NCI-H2171 (cell line): ENCODE measurements around the gene PLA2G4A.
"Not testable (repeated sequence)": the region's sequence is repeated elsewhere in the genome, so short reads cannot be mapped to it uniquely, and the experiment has no call there.

ENCODE experiments used
- DNase-seq: peaks from one replicate; lab custom pipeline; 2025; lab: John Stamatoyannopoulos, UW

PLA2G4A gene

GRCh38 chr1:186922814-186923213 lies 94.1 kb downstream of the PLA2G4A start:
- DNase-seq = not testable (repeated sequence)

- DNase-seq = no peak
Measured at GRCh38 chr1:186923486-186923885, 94.7 kb downstream of the PLA2G4A start.

GRCh38 chr1:186925881-186926669 lies 97.3 kb downstream of the PLA2G4A start:
- DNase-seq = no peak

GRCh38 chr1:186927884-186928283 lies 99.1 kb downstream of the PLA2G4A start:
- DNase-seq = no peak

GRCh38 chr1:186930238-186930637 lies 101.5 kb downstream of the PLA2G4A start:
- DNase-seq = no peak

- no peak for DNase-seq
Measured at GRCh38 chr1:186937016-186937670, 108.4 kb downstream of the PLA2G4A start.

- DNase-seq = no peak
Measured at GRCh38 chr1:186943891-186944686, 115.3 kb downstream of the PLA2G4A start.

GRCh38 chr1:186945146-186945545 lies 116.4 kb downstream of the PLA2G4A start:
- no peak for DNase-seq

GRCh38 chr1:186948535-186948934 lies 119.8 kb downstream of the PLA2G4A start:
- no peak for DNase-seq

GRCh38 chr1:186949173-186949572 lies 120.4 kb downstream of the PLA2G4A start:
- DNase-seq = no peak

- DNase-seq = no peak
Measured at GRCh38 chr1:186950547-186950946, 121.8 kb downstream of the PLA2G4A start.

GRCh38 chr1:186953876-186954275 lies 125.1 kb downstream of the PLA2G4A start:
- no peak for DNase-seq

- no peak for DNase-seq
Measured at GRCh38 chr1:186957314-186957713, 128.6 kb downstream of the PLA2G4A start.

- DNase-seq = no peak
Measured at GRCh38 chr1:186958520-186958919, 129.8 kb downstream of the PLA2G4A start.

- DNase-seq = no peak
Measured at GRCh38 chr1:186960861-186961260, 132.1 kb downstream of the PLA2G4A start.

GRCh38 chr1:186965847-186966246 lies 137.1 kb downstream of the PLA2G4A start:
- DNase-seq = no peak

- DNase-seq = no peak
Measured at GRCh38 chr1:186966456-186966855, 137.7 kb downstream of the PLA2G4A start.

GRCh38 chr1:186967656-186968394 lies 139.1 kb downstream of the PLA2G4A start:
- DNase-seq = no peak

GRCh38 chr1:186974774-186975181 lies 146.0 kb downstream of the PLA2G4A start:
- DNase-seq = no peak

- no peak for DNase-seq
Measured at GRCh38 chr1:186975220-186975619, 146.5 kb downstream of the PLA2G4A start.

- DNase-seq = no peak
Measured at GRCh38 chr1:186976700-186977099, 148.0 kb downstream of the PLA2G4A start.
